GM12874 (cell line): ENCODE measurements around the gene SLC6A20.

Experiments used
- CTCF ChIP-seq: IDR thresholded peaks from 2 replicates; pipeline ENCODE4 v1.5.1; 2011; ENCODE audit warnings: low read depth, mild to moderate bottlenecking, control low read depth, low read length, moderate library complexity; ENCODE audit not compliant: insufficient read depth

Gene SLC6A20

DNA sequence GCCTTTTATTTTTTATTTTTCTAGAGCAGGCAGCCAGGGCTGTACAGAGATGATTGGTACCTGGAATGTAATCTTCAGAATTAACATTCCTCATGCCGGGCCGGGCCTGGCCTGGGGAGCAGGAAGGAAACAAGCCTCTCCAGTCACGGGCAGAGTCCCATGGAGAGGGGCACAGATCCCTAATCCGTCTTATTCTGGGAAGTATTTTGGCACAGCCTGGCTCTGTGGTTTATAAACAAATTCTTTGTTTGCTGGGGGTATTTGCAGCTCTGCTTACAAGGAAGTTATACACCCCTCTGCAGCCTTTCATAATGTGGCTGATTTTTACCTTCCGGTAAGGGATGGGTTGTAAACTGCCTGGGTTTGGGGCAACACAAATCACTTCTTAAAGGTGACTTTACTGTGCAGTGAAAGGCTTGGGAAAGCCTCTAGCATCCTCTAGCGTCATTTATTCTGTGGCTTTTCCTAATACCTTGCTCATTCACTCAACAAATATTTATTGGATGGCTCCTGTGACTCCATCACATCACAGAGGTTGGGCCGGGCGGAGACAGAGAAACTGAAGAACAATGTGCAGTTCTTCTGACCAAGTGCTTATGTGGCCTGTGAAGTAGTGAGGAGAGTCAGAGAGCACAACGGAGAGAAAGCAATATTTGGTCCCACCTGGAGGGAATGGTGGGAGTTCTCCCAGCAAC, 2.7 kb downstream of the SLC6A20 start:
- TF ChIP-seq CTCF: no peak

GRCh38 chr3:45792516-45793172, 3.7 kb downstream of the SLC6A20 start:
- TF ChIP-seq CTCF: no peak

- no peak for TF ChIP-seq CTCF
Observed at GRCh38 chr3:45792036-45792435, 4.3 kb downstream of the SLC6A20 start.

DNA sequence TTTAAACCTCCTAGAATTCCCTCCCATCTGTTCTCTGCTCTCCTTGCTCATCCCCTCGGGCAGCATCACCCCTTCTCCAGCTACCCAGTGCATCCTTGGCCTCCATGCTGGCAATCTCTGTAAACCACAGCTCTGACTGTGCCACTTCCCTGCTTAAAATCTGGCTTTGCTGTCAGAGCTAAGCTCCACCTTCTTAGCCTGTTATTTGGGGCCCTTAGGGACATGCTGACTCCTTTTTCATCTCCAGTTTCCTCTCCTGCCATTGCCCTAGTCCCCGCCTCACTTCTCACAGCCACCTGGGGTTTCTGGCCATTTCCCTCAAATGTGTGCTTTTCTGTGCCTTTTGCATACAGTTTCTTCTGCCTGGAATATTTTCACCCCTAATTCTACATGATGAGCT, 5.7 kb downstream of the SLC6A20 start:
- no peak for TF ChIP-seq CTCF

DNA sequence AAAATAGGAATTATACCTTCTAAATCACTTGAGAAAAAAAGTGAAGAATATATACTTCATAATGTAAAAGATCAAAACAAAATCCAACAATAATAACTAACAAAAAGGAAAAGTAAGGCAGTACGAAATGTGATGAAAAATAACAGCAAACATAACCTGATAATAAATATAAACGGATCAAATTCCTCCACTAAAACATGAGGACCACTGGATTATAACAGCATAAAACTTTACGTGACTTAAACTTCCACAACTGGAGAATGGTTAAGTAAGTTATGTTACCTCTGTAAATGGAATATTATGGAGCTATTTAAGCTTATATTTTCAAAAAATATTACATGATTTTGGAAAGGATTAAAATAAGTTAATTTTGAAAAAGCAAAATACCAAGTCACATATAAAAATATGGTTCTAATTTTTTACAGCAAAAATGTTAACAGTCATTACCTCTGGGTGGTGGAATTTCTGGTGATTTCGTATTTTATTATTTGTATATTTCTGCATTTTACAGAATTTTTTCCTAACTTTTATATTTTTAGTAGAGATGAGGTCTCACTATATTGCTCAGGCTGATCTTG, 7.0 kb downstream of the SLC6A20 start:
- no peak for TF ChIP-seq CTCF

DNA sequence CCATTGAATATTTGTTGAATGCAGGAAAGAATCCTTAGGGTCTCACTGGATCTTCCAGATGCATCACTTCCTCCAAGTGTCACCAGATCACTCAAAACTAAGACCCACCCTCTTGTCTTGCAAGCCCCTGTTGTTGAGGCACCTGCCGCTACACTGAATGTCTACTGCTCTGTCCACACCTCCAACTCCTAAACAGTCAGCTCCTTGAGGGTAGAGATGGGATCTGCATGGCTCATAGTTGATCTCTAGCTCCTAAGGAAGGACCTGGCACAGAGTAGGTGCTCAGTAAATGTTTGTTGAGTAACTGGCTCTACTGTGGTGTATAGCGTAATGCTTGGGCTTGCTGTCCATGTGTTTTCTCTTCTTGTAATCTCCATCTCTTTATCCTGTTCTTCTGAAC, 8.8 kb downstream of the SLC6A20 start:
- no peak for TF ChIP-seq CTCF

GRCh38 chr3:45786801-45787495, 9.4 kb downstream of the SLC6A20 start:
- TF ChIP-seq CTCF: no peak
